ENCODE measurements around the gene RNF4. TPM values are rescaled to one million over a fixed set of nuclear protein-coding genes. Genes with fewer than 3 reads are reported as not detected.
"Not testable (repeated sequence)": the region's sequence is repeated elsewhere in the genome, so short reads cannot be mapped to it uniquely, and the experiment has no call there.

RNF4 gene
- polyA plus RNA-seq, 4 donors: 53.3 to 67.2 (median 65.9) TPM

GRCh38 chr4:2514944-2515343, 46.0 kb downstream of the RNF4 start:
- DNase-seq (ENCODE audit: low read depth in 4 of 4, low spot score in 3 of 4): not testable (repeated sequence)

DNA sequence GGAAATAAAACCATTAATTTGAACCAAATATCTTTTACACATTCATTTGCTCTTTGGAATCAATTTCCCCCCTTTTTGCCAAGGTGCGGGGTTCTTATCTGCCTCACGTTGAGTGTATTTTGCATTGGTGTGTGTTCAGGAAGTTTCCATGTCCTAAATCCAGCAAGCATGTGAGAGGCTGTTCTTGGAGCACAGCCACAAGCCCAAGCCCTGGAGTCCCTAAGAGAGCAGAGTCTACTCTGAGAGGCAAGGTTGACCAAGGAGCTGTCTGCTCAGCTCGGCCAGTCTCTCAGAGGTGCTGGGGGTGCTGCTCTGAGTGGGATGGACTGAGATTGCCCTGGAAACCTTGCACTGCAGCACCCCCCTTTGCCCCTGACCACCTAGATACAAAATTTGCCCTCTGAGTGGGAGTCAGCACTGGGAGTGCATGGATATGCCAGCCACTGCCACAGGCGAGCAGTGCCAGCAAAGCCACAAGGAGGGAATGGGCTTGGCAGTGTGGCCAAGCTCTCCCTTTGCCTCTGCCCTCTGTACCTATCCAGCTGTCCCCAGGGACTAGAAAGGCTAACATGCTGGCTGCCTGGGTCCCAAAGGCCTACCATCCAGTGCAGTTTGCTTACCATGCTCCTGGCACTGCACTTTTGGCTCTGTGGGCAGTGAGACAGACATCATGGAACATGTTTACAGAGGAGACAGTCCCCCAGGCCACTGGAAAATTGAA, 47.1 kb downstream of the RNF4 start:
- DNase-seq (ENCODE audit: low read depth in 4 of 4, low spot score in 3 of 4): no peak

GRCh38 chr4:2516635-2517034, 47.7 kb downstream of the RNF4 start:
- no peak for DNase-seq (ENCODE audit: low read depth in 4 of 4, low spot score in 3 of 4)

GRCh38 chr4:2526559-2526958, 57.7 kb downstream of the RNF4 start:
- DNase-seq (ENCODE audit: low read depth in 4 of 4, low spot score in 3 of 4): no peak

- no peak for DNase-seq (ENCODE audit: low read depth in 4 of 4, low spot score in 3 of 4)
These were observed 66.0 kb downstream of the RNF4 start for GRCh38 chr4:2534904-2535375.

- peak; percentile 14 to 24 (median 16) for DNase-seq (ENCODE audit: low read depth in 4 of 4, low spot score in 3 of 4)
These were observed 66.7 kb downstream of the RNF4 start for GRCh38 chr4:2535376-2536192.

DNA sequence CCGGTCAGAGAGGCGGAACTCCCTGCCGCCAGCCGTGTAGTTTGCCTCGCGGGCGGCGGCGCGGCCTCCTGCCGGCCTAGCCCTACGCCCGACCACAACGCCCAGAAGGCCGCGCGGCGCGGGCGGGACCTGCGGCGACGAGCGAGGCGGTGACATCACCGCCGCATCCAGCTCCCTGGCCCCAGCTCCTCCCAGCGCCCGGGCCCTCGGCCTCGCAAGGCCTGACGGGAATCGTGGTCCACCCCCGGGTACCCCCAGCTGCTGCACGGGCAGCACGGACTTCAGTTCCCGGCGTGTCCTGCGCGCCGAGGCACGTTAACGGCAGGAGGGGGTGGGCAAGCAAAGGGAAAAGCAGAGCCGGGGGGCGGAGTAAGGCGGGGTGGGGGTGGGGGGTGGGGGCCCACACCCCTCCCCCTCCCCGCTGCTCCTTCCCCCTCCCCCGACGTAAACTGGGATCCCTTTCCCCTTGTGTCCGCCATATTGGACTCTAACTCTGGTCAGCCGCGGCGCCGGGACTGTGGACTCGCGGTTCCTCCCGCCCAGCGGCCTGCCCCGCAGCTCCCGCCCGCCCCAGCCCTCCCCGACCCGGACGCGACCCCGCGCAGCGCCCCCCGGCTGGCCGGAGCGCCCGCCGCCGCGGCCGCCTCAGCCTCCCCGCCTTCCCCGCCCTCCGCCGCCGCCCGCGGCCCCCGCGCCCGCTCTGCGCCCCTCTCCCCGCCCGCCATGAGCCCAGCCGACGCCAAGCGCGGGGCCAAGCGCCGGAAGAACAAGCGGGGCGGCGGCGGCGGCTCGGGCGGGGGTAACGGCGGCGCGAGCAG, 67.5 kb downstream of the RNF4 start, which contains the start of gene FAM193A:
TSS of gene FAM193A (plus strand) at position 455 of the 818 bp plus-strand sequence. CDS start at position 724, 269 bp downstream.
- DNase-seq (ENCODE audit: low read depth in 4 of 4, low spot score in 3 of 4): peak; percentile 96 to 99 (median 98)

DNA sequence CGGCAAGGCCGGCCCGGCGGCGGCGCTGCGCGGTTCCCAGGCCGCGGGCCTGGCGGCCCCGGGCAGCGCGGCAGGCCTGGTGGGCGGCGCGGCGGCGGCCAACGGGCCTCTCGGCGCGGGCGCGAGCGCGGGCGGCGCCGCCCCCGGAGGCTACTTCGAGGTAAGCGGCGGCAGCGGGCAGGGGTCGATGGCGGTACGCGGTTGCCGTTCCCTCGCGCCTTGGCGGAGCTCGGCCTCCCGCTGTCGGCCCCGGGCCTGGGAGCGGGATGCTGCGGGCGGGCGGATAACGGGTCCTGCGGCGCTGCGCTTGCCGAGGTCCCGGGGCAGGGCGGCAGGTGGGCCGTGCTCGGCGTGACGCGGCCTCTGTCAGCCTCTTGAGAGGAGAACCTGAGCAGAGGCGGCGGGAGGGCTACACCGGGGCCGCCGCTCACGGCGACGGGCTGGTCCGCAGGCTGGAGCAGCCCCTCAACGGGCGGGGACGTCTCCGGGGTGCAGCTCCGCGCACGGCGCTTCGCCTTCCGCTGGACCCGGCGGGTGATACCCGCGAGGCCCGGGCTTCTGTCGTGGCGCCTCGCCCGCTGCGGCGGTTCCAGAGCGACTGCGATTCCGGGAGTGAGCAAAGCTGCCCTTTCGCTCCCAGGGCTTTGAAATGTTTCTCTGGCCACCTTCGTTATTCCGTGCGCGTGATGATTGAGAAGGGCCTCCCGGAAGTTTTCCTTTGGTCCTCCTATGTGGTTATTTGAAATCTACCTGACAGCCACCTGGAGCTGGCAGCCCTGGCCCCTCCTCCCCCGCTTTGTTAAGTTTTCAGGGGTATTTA, 68.3 kb downstream of the RNF4 start:
- DNase-seq (ENCODE audit: low read depth in 4 of 4, low spot score in 3 of 4): peak; percentile 11 to 31 (median 22)

DNA sequence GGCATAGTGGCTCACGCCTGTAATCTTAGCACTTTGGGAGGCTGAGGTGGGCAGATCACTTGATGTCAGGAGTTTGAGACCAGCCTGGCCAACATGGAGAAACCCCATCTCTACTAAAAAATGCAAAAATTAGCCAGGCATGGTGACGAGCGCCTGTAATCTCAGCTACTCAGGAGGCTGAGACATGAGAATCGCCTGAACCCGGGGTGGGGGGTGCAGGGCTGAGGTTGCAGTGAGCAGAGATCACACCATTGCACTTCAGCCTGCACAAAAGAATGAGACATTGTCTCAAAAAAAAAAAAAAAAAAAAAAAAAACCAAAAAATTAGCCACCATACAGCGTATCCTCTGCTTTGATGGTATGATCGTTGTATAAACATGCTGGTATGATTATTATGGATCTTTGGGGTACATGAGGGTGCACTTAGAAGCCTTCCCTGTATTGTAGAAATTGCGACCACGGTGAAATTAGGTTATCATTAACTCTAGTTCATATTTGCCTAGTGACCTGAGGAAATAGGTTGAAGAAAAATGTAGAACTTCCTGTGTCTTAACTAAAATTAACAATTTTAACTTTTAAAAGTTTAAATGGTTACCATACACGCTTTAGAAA, 74.8 kb downstream of the RNF4 start:
- not testable (repeated sequence) for DNase-seq (ENCODE audit: low read depth in 4 of 4, low spot score in 3 of 4)

- no peak for DNase-seq (ENCODE audit: low read depth in 4 of 4, low spot score in 3 of 4)
These were observed 76.6 kb downstream of the RNF4 start for GRCh38 chr4:2545321-2546013.

GRCh38 chr4:2546286-2546823, 77.4 kb downstream of the RNF4 start:
- DNase-seq (ENCODE audit: low read depth in 4 of 4, low spot score in 3 of 4): no peak

- DNase-seq (ENCODE audit: low read depth in 4 of 4, low spot score in 3 of 4): not testable (repeated sequence)
These were observed 78.2 kb downstream of the RNF4 start for GRCh38 chr4:2546961-2547691.

GRCh38 chr4:2551118-2551517, 82.2 kb downstream of the RNF4 start:
- no peak for DNase-seq (ENCODE audit: low read depth in 4 of 4, low spot score in 3 of 4)

GRCh38 chr4:2552806-2553205, 83.9 kb downstream of the RNF4 start:
- no peak for DNase-seq (ENCODE audit: low read depth in 4 of 4, low spot score in 3 of 4)

DNA sequence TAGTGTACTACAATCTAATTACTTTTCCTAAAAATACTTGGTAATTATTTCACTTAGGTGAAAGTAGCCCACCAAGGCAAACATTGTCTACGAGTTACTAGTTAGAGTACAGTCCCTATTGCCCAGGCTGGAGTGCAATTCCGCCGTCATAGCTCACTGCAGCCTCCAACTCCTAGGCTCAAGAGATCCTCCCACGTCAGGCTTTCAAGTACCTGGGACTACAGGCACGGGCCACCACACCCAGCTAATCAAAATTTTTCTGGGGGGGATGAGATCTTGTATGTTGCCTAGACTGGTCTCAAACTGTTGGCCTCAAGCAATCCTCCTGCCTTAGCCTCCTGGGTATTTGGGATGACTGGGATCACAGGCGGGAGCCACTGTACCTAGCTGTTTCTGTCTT, 89.4 kb downstream of the RNF4 start:
- DNase-seq (ENCODE audit: low read depth in 4 of 4, low spot score in 3 of 4): no peak

- DNase-seq (ENCODE audit: low read depth in 4 of 4, low spot score in 3 of 4): no peak
These were observed 91.3 kb downstream of the RNF4 start for GRCh38 chr4:2560167-2560566.

Data from left renal pelvis (tissue), 4 donors.